H1 (cell line): Measurements from ENCODE around the gene CIRBP. TPM values are rescaled to one million over a fixed set of nuclear protein-coding genes. Genes with fewer than 3 reads are reported as not detected.
A peak's percentile ranks its signal among the peaks of the same experiment; 100 is the strongest.

Source experiments
- CTCF ChIA-PET: fragments of 300-600 bp; sonication (Branson Sonifier 250); formaldehyde crosslinking; loops from one replicate; lab custom pipeline; 2021; ENCODE audit not compliant: partially characterized antibody; lab: Charles Lee
- POLR2A ChIA-PET: fragments of 300-600 bp; sonication (Branson Sonifier 250); formaldehyde crosslinking; loops from one replicate; lab custom pipeline; 2021; ENCODE audit warnings: inconsistent platforms; ENCODE audit not compliant: partially characterized antibody; lab: Charles Lee
- DNase-seq, 2 experiments: peaks; one replicate each; pipeline versions ENCODE4 v3.0.0 to v3.0.0-alpha.2; 2010 to 2022; ENCODE audit warnings: low spot score in 2 of 2, low read depth in 1 of 2, mixed read lengths in 1 of 2
- FAIRE-seq: peaks from 2 replicates; lab custom pipeline; 2011; peaks lifted over from hg19 to GRCh38; lab: Jason Lieb, UNC
- H2AFZ ChIP-seq: 2 replicates; pipeline ENCODE4 v1.8.1; 2012; ENCODE audit warnings: low read length, inconsistent platforms
- H2AK5ac ChIP-seq: 2 replicates; pipeline ENCODE4 v1.6.1; 2013; ENCODE audit warnings: low read depth, low read length
- H2BK120ac ChIP-seq: replicated peaks from 2 replicates; pipeline ENCODE3; 2013; ENCODE audit warnings: low read depth, low read length, inconsistent platforms
- H2BK12ac ChIP-seq: 2 replicates; pipeline ENCODE4 v1.6.1; 2013; ENCODE audit warnings: low read depth, low read length
- H2BK15ac ChIP-seq: 2 replicates; pipeline ENCODE4 v1.6.1; 2013; ENCODE audit warnings: low read length
- H2BK20ac ChIP-seq: 2 replicates; pipeline ENCODE4 v1.6.1; 2013; ENCODE audit warnings: low read length
- H2BK5ac ChIP-seq: 2 replicates; pipeline ENCODE4 v1.6.1; 2013; ENCODE audit warnings: low read depth, low read length
- H3K14ac ChIP-seq: 2 replicates; pipeline ENCODE4 v1.6.1; 2013; ENCODE audit warnings: inconsistent platforms; ENCODE audit not compliant: insufficient read length
- H3K18ac ChIP-seq: 2 replicates; pipeline ENCODE4 v1.6.1; 2013; ENCODE audit warnings: low read length; ENCODE audit errors: extremely low read depth
- H3K23ac ChIP-seq: 2 replicates; pipeline ENCODE4 v1.6.1; 2013; ENCODE audit warnings: inconsistent platforms; ENCODE audit not compliant: insufficient read length
- H3K23me2 ChIP-seq: 2 replicates; pipeline ENCODE4 v1.6.1; 2013; ENCODE audit warnings: low read depth, low read length
- H3K27ac ChIP-seq: 2 replicates; pipeline ENCODE4 v1.6.1; 2011; ENCODE audit warnings: low read depth, low read length, inconsistent platforms
- H3K27me3 ChIP-seq, 4 experiments: replicated peaks in 1 of 4; 1 replicate in 1 of 4; 2 replicates in 3 of 4; pipeline versions ENCODE4 v1.6.1 to v1.8.1; 2011 to 2013; ENCODE audit warnings: low read length in 3 of 4, mild to moderate bottlenecking in 3 of 4, inconsistent platforms in 2 of 4, mixed read lengths in 2 of 4, moderate library complexity in 1 of 4; ENCODE audit not compliant: control insufficient read depth in 3 of 4, insufficient read depth in 3 of 4; ENCODE audit errors: extremely low read depth in 1 of 4
- H3K36me3 ChIP-seq, 4 experiments: 2 replicates each; pipeline versions ENCODE4 v1.6.1 to v1.8.1; 2011 to 2013; ENCODE audit warnings: mild to moderate bottlenecking in 4 of 4, low read length in 3 of 4, moderate library complexity in 2 of 4, control low read depth in 1 of 4, inconsistent platforms in 1 of 4; ENCODE audit not compliant: insufficient read depth in 4 of 4, control insufficient read depth in 2 of 4
- H3K4ac ChIP-seq: replicated peaks from 2 replicates; pipeline ENCODE3; 2013; ENCODE audit warnings: low read length, low read depth, mixed read lengths, inconsistent platforms; ENCODE audit not compliant: insufficient read length
- H3K4me1 ChIP-seq, 4 experiments: replicated peaks in 1 of 4; 1 replicate in 1 of 4; 2 replicates in 3 of 4; pipeline versions ENCODE4 v1.6.1 to v1.8.1; 2011 to 2013; ENCODE audit warnings: low read length in 3 of 4, inconsistent platforms in 2 of 4, mixed read lengths in 1 of 4; ENCODE audit not compliant: insufficient read depth in 4 of 4, control insufficient read depth in 3 of 4
- H3K4me2 ChIP-seq, 2 experiments: 2 replicates each; pipeline versions ENCODE4 v1.6.1 to v1.8.1; 2011 to 2013; ENCODE audit warnings: low read depth in 2 of 2, low read length in 2 of 2, control low read depth in 1 of 2, inconsistent platforms in 1 of 2, mild to moderate bottlenecking in 1 of 2; ENCODE audit not compliant: insufficient read depth in 1 of 2
- H3K4me3 ChIP-seq, 4 experiments: fragments of 200-600, 300-600 bp in 1 of 4; sonication (generic), shearing (Covaris generic), sonication (Bioruptor Twin) in 1 of 4; 2 replicates each; pipeline versions ENCODE4 v1.5.1 to v1.8.1; 2011 to 2016; ENCODE audit warnings: low read length in 4 of 4, low read depth in 3 of 4, control low read depth in 2 of 4, inconsistent platforms in 2 of 4, mild to moderate bottlenecking in 2 of 4, mixed read lengths in 1 of 4, moderate library complexity in 1 of 4; ENCODE audit not compliant: insufficient read depth in 2 of 4; ENCODE audit errors: extremely low read depth in 1 of 4
- H3K56ac ChIP-seq: replicated peaks from 2 replicates; pipeline ENCODE3; 2013; ENCODE audit warnings: low read depth, mild to moderate bottlenecking, mixed read lengths, low read length, inconsistent platforms; ENCODE audit not compliant: insufficient read length
- H3K79me1 ChIP-seq: 2 replicates; pipeline ENCODE4 v1.6.1; 2013; ENCODE audit warnings: low read depth, low read length, control low read depth
- H3K79me2 ChIP-seq, 2 experiments: 2 replicates each; pipeline versions ENCODE4 v1.6.1 to v1.8.1; 2012 to 2013; ENCODE audit warnings: low read length in 2 of 2, mild to moderate bottlenecking in 2 of 2, inconsistent platforms in 1 of 2; ENCODE audit not compliant: insufficient read depth in 2 of 2, control insufficient read depth in 1 of 2
- H3K9ac ChIP-seq, 4 experiments: replicated peaks in 1 of 4; 1 replicate in 1 of 4; 2 replicates in 3 of 4; pipeline versions ENCODE4 v1.6.1 to v1.8.1; 2011 to 2013; ENCODE audit warnings: low read depth in 3 of 4, low read length in 3 of 4, control low read depth in 2 of 4, mild to moderate bottlenecking in 2 of 4, moderate library complexity in 2 of 4, inconsistent platforms in 1 of 4; ENCODE audit errors: extremely low read depth in 1 of 4
- H3K9me3 ChIP-seq, 2 experiments: 2 replicates each; pipeline versions ENCODE4 v1.6.1 to v1.8.1; 2012 to 2013; ENCODE audit warnings: mild to moderate bottlenecking in 2 of 2, moderate library complexity in 2 of 2, control low read depth in 1 of 2, inconsistent platforms in 1 of 2, low read depth in 1 of 2, low read length in 1 of 2, mixed read lengths in 1 of 2; ENCODE audit not compliant: insufficient read depth in 2 of 2
- H4K20me1 ChIP-seq, 2 experiments: replicated peaks in 1 of 2; 2 replicates each; pipeline versions ENCODE3 to v1.8.1; 2011 to 2013; ENCODE audit warnings: inconsistent platforms in 2 of 2, low read length in 2 of 2, mild to moderate bottlenecking in 1 of 2; ENCODE audit not compliant: insufficient read depth in 2 of 2, control insufficient read depth in 1 of 2
- H4K5ac ChIP-seq: 2 replicates; pipeline ENCODE4 v1.6.1; 2013; ENCODE audit warnings: low read length, low read depth, mixed read lengths, inconsistent platforms; ENCODE audit not compliant: insufficient read length
- H4K8ac ChIP-seq: 2 replicates; pipeline ENCODE4 v1.8.0; 2013; ENCODE audit warnings: mild to moderate bottlenecking, moderate library complexity, low read length, inconsistent platforms; ENCODE audit not compliant: insufficient read depth; ENCODE audit errors: extremely low read depth
- H4K91ac ChIP-seq: replicated peaks from 2 replicates; pipeline ENCODE3; 2013; ENCODE audit warnings: low read length, mixed read lengths, inconsistent platforms; ENCODE audit not compliant: insufficient read length
- ASH2L ChIP-seq: fragments of 200-600, 300-600 bp; sonication (generic); IDR thresholded peaks from one replicate; pipeline ENCODE4 v1.7.1; 2017; ENCODE audit warnings: low read length
- CHD2 ChIP-seq: IDR thresholded peaks from 2 replicates; pipeline ENCODE4 v1.6.1; 2012; ENCODE audit warnings: low read length, improper control_type of control experiment
- POLR2AphosphoS5 ChIP-seq: IDR thresholded peaks from 2 replicates; pipeline ENCODE4 v1.6.1; 2011; ENCODE audit warnings: low read depth, low read length
- RAD21 ChIP-seq, 2 experiments: IDR thresholded peaks in 1 of 2; conservative IDR thresholded peaks in 1 of 2; 2 replicates each; pipeline ENCODE4 v1.6.1; 2011; ENCODE audit warnings: low read depth in 2 of 2, low read length in 2 of 2, improper control_type of control experiment in 1 of 2, inconsistent platforms in 1 of 2, mild to moderate bottlenecking in 1 of 2, moderate library complexity in 1 of 2
- SAP30 ChIP-seq: fragments of 300-600 bp; sonication (generic); IDR thresholded peaks from 2 replicates; pipeline ENCODE4 v1.7.1; 2012; ENCODE audit warnings: low read length, moderate library complexity, mild to moderate bottlenecking, inconsistent platforms; ENCODE audit not compliant: insufficient read depth, insufficient replicate concordance
- SP4 ChIP-seq: IDR thresholded peaks from 2 replicates; pipeline ENCODE4 v1.6.1; 2012; ENCODE audit warnings: low read length, inconsistent platforms
- TCF12 ChIP-seq: IDR thresholded peaks from 2 replicates; pipeline ENCODE4 v1.6.1; 2011; ENCODE audit warnings: low read depth, mild to moderate bottlenecking, low read length
- WGBS, 2 experiments: shearing (Covaris generic) in 1 of 2; methylation state at CpG; one replicate each; pipeline versions ENCODE4 v1.1.6 to v1.1.7; 2013 to 2015; ENCODE audit warnings: low lambda C conversion rate in 2 of 2, mixed read lengths in 2 of 2, inconsistent platforms in 1 of 2, low coverage in 1 of 2, missing lambda C conversion rate in 1 of 2; ENCODE audit not compliant: insufficient replicate concordance in 2 of 2, insufficient coverage in 1 of 2, insufficient read length in 1 of 2; ENCODE audit errors: extremely low coverage in 1 of 2, missing lambda C conversion rate in 1 of 2; 5-methylcytosine and 5-hydroxymethylcytosine counted together
- polyA plus RNA-seq, 7 experiments: library from polyadenylated mRNA; depleted of rRNA in 3 of 7; stranded (reverse) in 5 of 7; unstranded in 2 of 7; fragments of >200 nt in 5 of 7; fragments of 200-250 nt in 2 of 7; gene quantifications; 1 replicate in 5 of 7; 2 replicates in 1 of 7; 4 replicates in 1 of 7; pipeline versions ENCODE4 v1.2.1 to v1.2.3, GENCODE V29; 2011 to 2013; ENCODE audit warnings: missing spikeins in 2 of 7, mixed read lengths in 2 of 7
- total RNA-seq: library from RNA; stranded (reverse); fragmentation: NEBNext Ultra II Directional; extraction: Animal tissue kit (Norgen Biotek cat#: 25700); gene quantifications from 2 replicates; pipeline ENCODE4 v1.2.1, GENCODE V29; 2021
- TF ChIP-seq, protein P1 (sequence below), 3 experiments: IDR thresholded peaks; 1 replicate in 2 of 3; 2 replicates in 1 of 3; pipeline versions ENCODE4 v1.5.1 to v1.6.1; 2011; ENCODE audit warnings: low read length in 3 of 3, mild to moderate bottlenecking in 3 of 3, inconsistent platforms in 2 of 3, low read depth in 1 of 3, moderate library complexity in 1 of 3; ENCODE audit not compliant: insufficient read depth in 1 of 3; ENCODE audit errors: control extremely low read depth in 1 of 3

The CIRBP gene
- total and polyA plus RNA-seq, 2 of the 8 experiments (the other 6 are each of a cell fraction or from before 2014, with no cell fraction given): 175 to 199 TPM

DNA sequence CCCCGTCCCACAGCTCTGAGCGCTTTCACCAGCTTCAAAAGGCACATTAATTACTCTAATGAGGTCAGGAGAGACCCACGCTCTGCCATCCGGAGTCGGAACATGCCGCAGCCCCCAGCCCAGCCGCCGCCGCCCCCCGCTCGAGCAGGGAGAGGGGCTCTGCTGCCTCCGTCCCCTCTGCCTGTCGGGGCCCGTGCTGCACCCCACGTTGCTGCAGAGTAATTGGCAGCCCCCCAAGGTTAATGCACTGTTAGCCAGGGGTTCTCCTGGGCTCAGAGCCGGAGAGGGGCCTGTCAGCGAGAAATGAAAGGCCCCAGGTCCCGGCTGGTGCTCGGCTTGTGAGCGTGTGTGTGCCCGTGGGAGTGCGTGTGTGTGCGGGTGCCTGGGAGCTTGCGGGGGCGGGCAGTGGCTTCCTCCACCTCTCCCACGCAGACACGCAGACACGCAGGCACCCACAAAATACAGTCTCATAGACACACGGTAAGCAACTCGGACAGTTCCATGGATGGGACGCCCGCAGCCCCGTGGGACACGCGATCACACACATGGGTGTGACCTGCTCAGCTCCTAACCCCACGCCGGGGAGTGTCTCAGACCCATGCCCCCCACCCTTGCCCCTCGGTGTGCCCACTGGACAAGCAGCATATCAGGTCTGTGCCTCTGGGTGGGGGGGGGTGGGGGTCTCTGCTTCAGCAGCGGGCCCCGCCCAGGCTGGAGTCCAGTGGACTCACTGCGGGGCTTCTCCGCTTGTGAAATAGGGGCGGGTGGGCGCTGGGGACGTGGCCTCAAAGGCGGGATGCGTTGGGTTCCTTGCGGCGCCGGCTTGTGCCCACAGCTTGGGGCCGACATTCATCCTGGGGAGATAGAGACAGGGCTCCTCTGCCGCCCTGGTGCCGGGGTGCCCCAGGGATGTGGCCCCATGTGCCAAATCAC lies 11.8 kb downstream of the CIRBP start:
- no peak overlapping the region for H2BK20ac ChIP-seq
- H3K18ac ChIP-seq: no peak overlapping the region
- H2BK15ac ChIP-seq: peak overlapping the region; percentile 99; the same call in 1 of the 2 replicates
- no peak overlapping the region for H2BK120ac ChIP-seq
- H3K27me3 ChIP-seq: peaks cover 0 to 16% (median 12%) of the 10 kb centered on the region in 4 experiments; a peak in 5 of 7 replicates
- H3K4me3 ChIP-seq: no peak overlapping the region
- no peak overlapping the region for H3K27ac ChIP-seq
- H3K4me1 ChIP-seq: peaks cover 0 to 16% (median 10%) of the 10 kb centered on the region in 4 experiments; a peak in 5 of 7 replicates
- no peak overlapping the region for H2AFZ ChIP-seq
- H3K79me1 ChIP-seq: peaks cover 5% of the 10 kb centered on the region; the same call in 1 of the 2 replicates
- no peak overlapping the region for H4K91ac ChIP-seq
- no peak overlapping the region for H2AK5ac ChIP-seq
- CTCF ChIA-PET: interaction anchor here (0.6 to 4.0 kb wide), 14 partner anchors 30 to 160 kb away, joined by 3 to 14 read pairs (median 4); no protein-coding TSS in a partner anchor
- peaks cover 0 to 6% of the 10 kb centered on the region in 2 experiments; a peak in 1 of 4 replicates for H3K79me2 ChIP-seq
- no peak overlapping the region for H3K4ac ChIP-seq
- no peak overlapping the region for H3K4me2 ChIP-seq
- DNase-seq (no peak), FAIRE-seq (no peak)
- no peak overlapping the region for H2BK12ac ChIP-seq
- 96% methylated on average over 41 of the region's 53 CpGs; no CpG with 5 or more reads in 1 of the 2 experiments for WGBS, 2 experiments
- H2BK5ac ChIP-seq: no peak overlapping the region
- H4K8ac ChIP-seq: no peak overlapping the region; the same call in 1 of the 2 replicates
- H3K9ac ChIP-seq: no peak overlapping the region
- peaks cover 0 to 10% of the 10 kb centered on the region in 2 experiments for H4K20me1 ChIP-seq
- no peak overlapping the region for H4K5ac ChIP-seq
- POLR2A ChIA-PET: interaction anchor here (0.7 to 11.4 kb wide), 5 partner anchors 9 to 159 kb away, joined by 3 to 331 read pairs (median 4); partner anchors contain the start of gene CIRBP
- no peaks in the 10 kb centered on the region for H3K9me3 ChIP-seq
- H3K14ac ChIP-seq: no peak overlapping the region
- peaks cover 0 to 5% (median 0%) of the 10 kb centered on the region in 4 experiments; a peak in 1 of 8 replicates for H3K36me3 ChIP-seq
- H3K56ac ChIP-seq: no peak overlapping the region
- peaks cover 7% of the 10 kb centered on the region; the same call in 1 of the 2 replicates for H3K23me2 ChIP-seq
- H3K23ac ChIP-seq: no peak overlapping the region
- TF ChIP-seq RAD21 (IDR thresholded peaks at IDR 0.05 in 1 of 2, conservative IDR thresholded peaks at IDR 0.05 in 1 of 2; ENCODE audit: low read depth in 2 of 2, low read length in 2 of 2) (no peak), ASH2L (no peak), SP4 (no peak), CHD2 (no peak), SAP30 (no peak), TCF12 (no peak), POLR2AphosphoS5 (no peak; the same call in 1 of the 2 replicates)
- TF ChIP-seq, protein P1, sequence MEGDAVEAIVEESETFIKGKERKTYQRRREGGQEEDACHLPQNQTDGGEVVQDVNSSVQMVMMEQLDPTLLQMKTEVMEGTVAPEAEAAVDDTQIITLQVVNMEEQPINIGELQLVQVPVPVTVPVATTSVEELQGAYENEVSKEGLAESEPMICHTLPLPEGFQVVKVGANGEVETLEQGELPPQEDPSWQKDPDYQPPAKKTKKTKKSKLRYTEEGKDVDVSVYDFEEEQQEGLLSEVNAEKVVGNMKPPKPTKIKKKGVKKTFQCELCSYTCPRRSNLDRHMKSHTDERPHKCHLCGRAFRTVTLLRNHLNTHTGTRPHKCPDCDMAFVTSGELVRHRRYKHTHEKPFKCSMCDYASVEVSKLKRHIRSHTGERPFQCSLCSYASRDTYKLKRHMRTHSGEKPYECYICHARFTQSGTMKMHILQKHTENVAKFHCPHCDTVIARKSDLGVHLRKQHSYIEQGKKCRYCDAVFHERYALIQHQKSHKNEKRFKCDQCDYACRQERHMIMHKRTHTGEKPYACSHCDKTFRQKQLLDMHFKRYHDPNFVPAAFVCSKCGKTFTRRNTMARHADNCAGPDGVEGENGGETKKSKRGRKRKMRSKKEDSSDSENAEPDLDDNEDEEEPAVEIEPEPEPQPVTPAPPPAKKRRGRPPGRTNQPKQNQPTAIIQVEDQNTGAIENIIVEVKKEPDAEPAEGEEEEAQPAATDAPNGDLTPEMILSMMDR (IDR thresholded peaks at IDR 0.05; ENCODE audit: control extremely low read depth in 1 of 3, insufficient read depth in 1 of 3, low read depth in 1 of 3, low read length in 3 of 3): no peak
